ENCODE data around the gene OR9A2.
A peak's percentile ranks its signal among the peaks of the same experiment; 100 is the strongest.
"Not testable (repeated sequence)": the region's sequence is repeated elsewhere in the genome, so short reads cannot be mapped to it uniquely, and the experiment has no call there.

Gene OR9A2

GRCh38 chr7:143016996-143017395 lies 9.9 kb downstream of the OR9A2 start:
- DNase-seq (ENCODE audit: low read depth): no peak

- no peak for DNase-seq (ENCODE audit: low read depth)
Observed at GRCh38 chr7:143015926-143016490, 10.9 kb downstream of the OR9A2 start.

GRCh38 chr7:143015084-143015483 lies 11.8 kb downstream of the OR9A2 start:
- DNase-seq (ENCODE audit: low read depth): no peak

- peak; percentile 33 for DNase-seq (ENCODE audit: low read depth)
Observed at GRCh38 chr7:143013893-143014292, 13.0 kb downstream of the OR9A2 start.

GRCh38 chr7:143013473-143013872 lies 13.5 kb downstream of the OR9A2 start:
- no peak for DNase-seq (ENCODE audit: low read depth)

- DNase-seq (ENCODE audit: low read depth): no peak
Observed at GRCh38 chr7:143012409-143012808, 14.5 kb downstream of the OR9A2 start.

GRCh38 chr7:143012001-143012400 lies 14.9 kb downstream of the OR9A2 start:
- no peak for DNase-seq (ENCODE audit: low read depth)

- peak; percentile 62 for DNase-seq (ENCODE audit: low read depth)
Observed at GRCh38 chr7:143008007-143008901, 18.7 kb downstream of the OR9A2 start.

GRCh38 chr7:143005632-143006260 lies 21.2 kb downstream of the OR9A2 start:
- no peak for DNase-seq (ENCODE audit: low read depth)

- peak; percentile 54 for DNase-seq (ENCODE audit: low read depth)
Observed at GRCh38 chr7:143003393-143004051, 23.4 kb downstream of the OR9A2 start.

- DNase-seq (ENCODE audit: low read depth): no peak
Observed at GRCh38 chr7:143002898-143003297, 24.0 kb downstream of the OR9A2 start.

- DNase-seq (ENCODE audit: low read depth): peak; percentile 29
Observed at GRCh38 chr7:143002106-143002505, 24.8 kb downstream of the OR9A2 start.

- DNase-seq (ENCODE audit: low read depth): no peak
Observed at GRCh38 chr7:143000648-143001047, 26.3 kb downstream of the OR9A2 start.

GRCh38 chr7:142999793-143000192 lies 27.1 kb downstream of the OR9A2 start:
- DNase-seq (ENCODE audit: low read depth): no peak

GRCh38 chr7:142998966-142999365 lies 28.0 kb downstream of the OR9A2 start:
- no peak for DNase-seq (ENCODE audit: low read depth)

GRCh38 chr7:142997456-142997989 lies 29.4 kb downstream of the OR9A2 start:
- DNase-seq (ENCODE audit: low read depth): no peak

GRCh38 chr7:142992427-142992826 lies 34.5 kb downstream of the OR9A2 start:
- no peak for DNase-seq (ENCODE audit: low read depth)

- DNase-seq (ENCODE audit: low read depth): no peak
Observed at GRCh38 chr7:142984297-142984696, 42.6 kb downstream of the OR9A2 start.

GRCh38 chr7:142983825-142984224 lies 43.1 kb downstream of the OR9A2 start:
- no peak for DNase-seq (ENCODE audit: low read depth)

GRCh38 chr7:142978402-142978801 lies 48.5 kb downstream of the OR9A2 start:
- not testable (repeated sequence) for DNase-seq (ENCODE audit: low read depth)
